H54 (cell line): ENCODE measurements around the gene CLASP1.
"Not testable (repeated sequence)": the region's sequence is repeated elsewhere in the genome, so short reads cannot be mapped to it uniquely, and the experiment has no call there.

ENCODE experiments used
- DNase-seq: peaks from one replicate; pipeline ENCODE4 v3.0.0; 2011; ENCODE audit warnings: low spot score, mixed read lengths; ENCODE audit not compliant: insufficient read length
- FAIRE-seq: peaks from 3 replicates; lab custom pipeline; 2011; peaks lifted over from hg19 to GRCh38; lab: Jason Lieb, UNC
- POLR2A ChIP-seq: IDR thresholded peaks from 2 replicates; pipeline ENCODE4 v1.6.1; 2011; ENCODE audit warnings: low read depth, mild to moderate bottlenecking, low read length

The CLASP1 gene

GRCh38 chr2:121408641-121409040 is 240.6 kb downstream of the CLASP1 start:
- no peak for TF ChIP-seq POLR2A
- FAIRE-seq = peak; percentile 33
- DNase-seq = no peak

GRCh38 chr2:121405233-121405632 is 244.0 kb downstream of the CLASP1 start:
- no peak for TF ChIP-seq POLR2A
- FAIRE-seq = no peak
- DNase-seq = no peak

GRCh38 chr2:121400201-121400600 is 249.1 kb downstream of the CLASP1 start:
- TF ChIP-seq POLR2A = no peak
- DNase-seq (no peak), FAIRE-seq (no peak)

GRCh38 chr2:121398853-121399252 is 250.4 kb downstream of the CLASP1 start:
- DNase-seq = no peak
- no peak for FAIRE-seq
- TF ChIP-seq POLR2A = no peak

DNA sequence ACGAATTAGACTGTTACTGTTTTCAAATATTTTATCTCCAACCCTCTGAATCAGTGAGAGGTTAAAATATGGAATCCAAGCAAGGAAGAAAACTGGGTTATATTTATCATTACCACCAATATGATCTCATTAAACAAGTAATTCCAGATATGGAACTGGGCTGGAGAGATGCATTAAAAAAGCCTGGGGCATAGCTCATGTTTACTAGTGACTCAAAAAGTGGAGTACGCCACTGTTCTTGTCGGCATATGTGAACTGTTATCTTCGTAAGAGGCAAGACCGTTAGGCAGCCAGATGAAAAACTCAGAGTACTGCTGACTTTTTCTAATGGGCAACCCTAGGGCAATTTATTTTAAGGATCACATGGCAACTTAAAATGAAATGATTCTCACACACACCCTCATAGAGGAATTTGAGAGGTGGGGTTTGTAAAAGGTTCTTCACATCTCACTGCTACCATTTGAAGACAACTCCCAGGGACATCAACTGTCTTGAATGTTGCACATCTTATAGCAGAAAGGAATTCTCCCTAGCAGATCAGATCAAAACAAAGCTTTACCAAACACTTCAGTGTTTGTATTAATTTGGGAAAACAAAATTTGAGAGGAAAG is 259.1 kb downstream of the CLASP1 start:
- no peak for TF ChIP-seq POLR2A
- FAIRE-seq (no peak), DNase-seq (no peak)

DNA sequence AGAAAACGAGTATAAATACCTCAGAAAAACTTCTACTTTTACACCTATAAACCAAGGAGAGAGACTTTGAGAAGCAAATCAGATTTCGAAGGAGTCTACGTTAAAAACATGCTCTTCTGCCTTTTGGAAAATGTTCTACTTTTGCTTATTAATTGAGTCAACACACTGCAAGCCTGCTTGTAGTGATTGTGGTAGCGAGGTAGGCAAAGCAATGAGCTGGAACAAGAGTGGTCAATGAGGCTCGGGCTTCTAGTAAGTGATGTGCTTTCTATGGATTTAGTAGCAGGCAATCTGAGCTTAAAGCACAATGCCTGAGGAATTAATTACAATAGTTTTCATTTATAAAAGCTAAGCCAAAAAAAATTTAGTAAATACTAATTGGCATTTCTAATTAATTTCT is 260.9 kb downstream of the CLASP1 start:
- DNase-seq (no peak), FAIRE-seq (peak; percentile 15)
- no peak for TF ChIP-seq POLR2A

GRCh38 chr2:121387591-121388325 is 261.5 kb downstream of the CLASP1 start:
- TF ChIP-seq POLR2A = no peak
- DNase-seq (no peak), FAIRE-seq (no peak)

- TF ChIP-seq POLR2A = no peak
- DNase-seq = no peak
- FAIRE-seq = peak; percentile 92
Observed at GRCh38 chr2:121386707-121387106, 262.6 kb downstream of the CLASP1 start.

DNA sequence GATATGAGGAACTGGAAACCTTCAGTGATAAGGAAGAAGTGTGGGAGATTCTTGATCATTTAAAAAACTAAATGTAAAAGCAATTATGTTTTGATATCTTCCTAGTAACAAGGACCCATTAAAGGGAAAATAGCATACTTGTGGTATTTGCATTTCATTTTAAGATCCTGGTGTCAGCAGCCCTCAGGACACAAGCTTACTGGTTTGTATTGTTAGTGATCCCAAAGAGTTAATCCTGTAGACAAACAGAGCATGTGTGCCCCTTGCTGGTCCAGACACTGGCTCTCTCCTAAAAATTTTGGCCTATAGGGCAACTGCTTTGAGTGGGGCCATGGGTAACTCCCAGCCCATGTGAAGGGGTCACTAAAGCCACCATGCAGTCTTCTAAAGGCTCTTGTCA is 263.2 kb downstream of the CLASP1 start:
- TF ChIP-seq POLR2A = no peak
- DNase-seq = no peak
- peak; percentile 38 for FAIRE-seq

- no peak for TF ChIP-seq POLR2A
- DNase-seq (no peak), FAIRE-seq (no peak)
Observed at GRCh38 chr2:121382744-121383143, 266.5 kb downstream of the CLASP1 start.

DNA sequence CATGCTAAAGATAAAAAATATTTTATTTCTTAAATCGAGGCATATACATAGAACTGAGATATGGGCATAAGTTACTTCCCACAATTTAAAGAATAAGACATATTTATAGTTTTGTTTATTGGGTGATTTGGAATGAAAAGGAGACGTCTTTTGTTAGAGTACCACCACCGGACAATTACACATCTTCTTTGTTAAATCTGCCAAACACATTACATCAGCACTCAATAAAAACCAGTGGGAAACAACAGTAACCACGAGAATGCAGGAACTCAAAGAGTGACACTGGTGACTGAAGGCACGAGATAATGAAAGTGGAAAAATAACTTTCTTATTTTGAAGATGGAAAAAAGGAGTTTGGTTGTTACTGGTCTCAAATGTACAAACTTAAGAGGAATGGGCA is 271.6 kb downstream of the CLASP1 start:
- DNase-seq (no peak), FAIRE-seq (no peak)
- TF ChIP-seq POLR2A = no peak

DNA sequence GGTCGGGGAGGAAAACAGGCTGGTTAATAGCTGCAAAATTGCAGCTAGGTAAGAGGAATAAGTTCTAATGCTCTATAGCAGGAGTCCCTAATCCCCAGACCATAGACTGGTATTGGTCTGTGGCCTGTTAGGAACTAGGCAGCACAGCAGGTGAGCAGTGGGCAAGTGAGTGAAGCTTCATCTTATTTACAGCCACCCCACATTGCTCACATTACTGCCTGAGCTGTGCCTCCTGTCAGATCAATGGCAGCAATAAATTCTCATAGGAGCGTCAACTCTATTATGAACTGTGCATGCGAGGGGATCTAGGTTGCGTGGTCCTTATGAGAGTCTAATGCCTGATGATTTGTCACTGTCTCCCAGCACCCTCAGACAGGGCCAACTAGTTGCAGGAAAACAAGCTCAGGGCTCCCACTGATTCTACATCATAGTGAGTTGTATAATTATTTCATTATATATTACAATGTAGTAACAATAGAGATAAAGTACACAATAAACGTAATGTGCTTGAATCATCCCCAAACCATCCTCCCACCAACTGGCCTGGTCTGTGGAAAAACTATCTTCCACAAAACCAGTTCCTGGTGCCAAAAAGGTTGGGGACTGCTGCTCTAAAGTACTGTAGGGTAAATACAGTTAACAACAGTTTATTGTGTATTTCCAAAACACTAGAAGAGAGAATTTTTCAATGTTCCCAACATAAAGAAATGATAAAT is 272.6 kb downstream of the CLASP1 start:
- no peak for TF ChIP-seq POLR2A
- FAIRE-seq (no peak), DNase-seq (no peak)

DNA sequence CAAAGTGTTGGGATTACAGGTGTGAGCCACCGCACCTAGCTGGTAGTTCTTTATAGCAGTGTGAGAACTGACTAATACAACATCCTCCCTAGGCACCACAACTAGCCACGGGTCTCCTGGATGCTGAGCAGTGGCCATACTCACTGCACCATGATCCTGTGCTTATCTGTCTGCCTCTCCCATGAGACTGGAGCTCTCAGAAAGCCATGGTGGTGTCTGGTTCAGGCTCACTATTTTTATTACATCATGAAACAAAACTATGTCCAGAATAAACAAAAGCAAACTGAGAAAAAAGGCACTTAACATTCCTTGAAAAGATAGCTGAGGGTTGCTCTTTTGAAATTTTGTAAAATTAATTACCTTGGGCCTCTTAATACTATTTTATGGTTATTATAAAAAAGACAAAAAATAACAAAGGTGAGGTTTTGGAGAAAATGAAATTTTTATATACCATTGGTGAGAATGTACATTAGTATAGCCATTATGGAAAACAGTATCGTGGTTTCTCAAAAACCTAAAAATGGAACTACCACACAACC is 273.6 kb downstream of the CLASP1 start:
- no peak for FAIRE-seq
- no peak for DNase-seq
- TF ChIP-seq POLR2A = no peak

- not testable (repeated sequence) for DNase-seq, FAIRE-seq
Observed at GRCh38 chr2:121374412-121375075, 274.7 kb downstream of the CLASP1 start.
